NK-92 treated with Interleukin-12 subunit alpha and Interleukin-12 subunit beta, amount 100 ng/mL, for 24 hours (cell line): ENCODE measurements around the gene PAN3.

Experiments used
- DNase-seq: peaks from one replicate; lab custom pipeline; 2025; lab: John Stamatoyannopoulos, UW

Gene PAN3

GRCh38 chr13:28301839-28302238, 163.5 kb downstream of the PAN3 start:
- DNase-seq: no peak

DNA sequence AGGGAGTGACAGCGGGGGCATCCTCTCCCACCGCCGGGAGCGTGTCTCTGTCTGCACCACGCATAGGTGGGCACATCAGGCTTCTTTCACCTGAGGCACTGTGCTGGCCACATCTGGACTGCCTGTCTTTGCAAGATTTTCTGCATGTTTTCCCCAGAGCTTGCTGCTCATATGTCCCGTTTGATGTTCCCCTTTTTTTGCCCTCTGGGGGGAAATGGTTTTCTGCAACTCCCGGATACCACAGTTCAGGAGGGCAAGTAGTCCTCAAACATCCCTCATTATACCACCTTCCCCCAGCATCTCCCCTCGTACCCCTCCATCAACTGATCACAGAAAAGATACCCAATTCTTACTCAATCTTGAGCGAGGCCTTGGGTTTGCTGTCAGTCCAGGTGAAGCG, 168.0 kb downstream of the PAN3 start:
- no peak for DNase-seq

- no peak for DNase-seq
These were observed 175.2 kb downstream of the PAN3 start for GRCh38 chr13:28313579-28313978.

DNA sequence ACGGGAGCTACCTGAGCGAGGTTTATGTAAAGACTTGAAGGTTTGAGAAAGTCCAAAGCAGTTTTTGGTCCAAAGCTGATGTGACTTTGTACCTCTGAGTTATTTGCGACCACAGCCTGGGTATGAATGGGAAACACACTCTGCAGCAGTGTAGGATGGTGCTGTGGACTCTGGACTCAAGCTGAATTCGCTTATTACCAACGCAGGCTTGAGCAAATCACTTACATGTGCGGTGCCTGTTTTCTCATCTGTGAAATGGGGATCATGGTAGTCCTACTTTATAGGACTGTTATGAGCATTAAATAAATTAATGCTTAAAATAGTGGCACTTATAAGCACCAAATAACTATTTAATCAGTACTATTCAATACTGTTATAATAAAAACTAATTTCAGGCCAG, 176.5 kb downstream of the PAN3 start:
- DNase-seq: no peak

- no peak for DNase-seq
These were observed 177.8 kb downstream of the PAN3 start for GRCh38 chr13:28316129-28316528.

DNA sequence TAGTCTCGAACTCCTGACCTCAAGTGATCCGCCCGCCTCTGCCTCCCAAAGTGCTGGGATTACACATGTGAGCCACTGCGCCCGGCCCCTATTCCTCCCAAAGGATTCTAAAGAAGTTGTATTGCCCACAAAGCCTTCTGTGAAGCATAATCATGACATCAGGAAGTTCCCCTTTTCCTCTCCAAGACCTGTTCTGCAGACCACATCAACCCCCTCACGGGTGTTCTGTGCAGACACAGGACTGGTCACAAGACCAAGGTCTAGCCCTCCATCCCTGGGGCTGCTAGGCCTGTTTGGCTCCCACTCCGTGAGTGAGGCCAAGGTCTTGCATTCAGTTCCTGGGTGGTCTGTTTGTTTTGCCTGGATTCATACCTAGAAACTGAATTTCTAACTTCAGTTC, 178.5 kb downstream of the PAN3 start:
- DNase-seq: no peak

GRCh38 chr13:28318496-28318895, 180.2 kb downstream of the PAN3 start:
- no peak for DNase-seq

GRCh38 chr13:28319528-28319927, 181.2 kb downstream of the PAN3 start:
- no peak for DNase-seq

DNA sequence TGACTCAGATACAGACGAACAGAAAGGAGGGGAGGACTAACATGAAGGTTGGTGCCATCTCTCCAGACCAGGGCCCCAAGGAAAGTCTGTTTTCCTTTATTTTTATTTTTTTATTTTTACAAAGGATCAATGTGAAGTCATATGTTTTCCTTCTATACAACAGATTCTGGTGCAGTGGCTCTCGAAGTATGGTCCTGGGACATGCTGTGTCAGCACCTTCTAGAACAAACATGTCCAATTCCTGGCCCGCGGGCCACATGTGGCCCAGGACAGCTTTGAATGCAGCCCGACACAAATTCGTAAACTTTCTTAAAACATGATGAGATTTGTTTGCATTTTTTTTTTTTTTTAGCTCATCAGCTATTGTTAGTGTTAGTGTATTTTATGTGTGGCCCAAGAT, 181.9 kb downstream of the PAN3 start:
- no peak for DNase-seq

DNA sequence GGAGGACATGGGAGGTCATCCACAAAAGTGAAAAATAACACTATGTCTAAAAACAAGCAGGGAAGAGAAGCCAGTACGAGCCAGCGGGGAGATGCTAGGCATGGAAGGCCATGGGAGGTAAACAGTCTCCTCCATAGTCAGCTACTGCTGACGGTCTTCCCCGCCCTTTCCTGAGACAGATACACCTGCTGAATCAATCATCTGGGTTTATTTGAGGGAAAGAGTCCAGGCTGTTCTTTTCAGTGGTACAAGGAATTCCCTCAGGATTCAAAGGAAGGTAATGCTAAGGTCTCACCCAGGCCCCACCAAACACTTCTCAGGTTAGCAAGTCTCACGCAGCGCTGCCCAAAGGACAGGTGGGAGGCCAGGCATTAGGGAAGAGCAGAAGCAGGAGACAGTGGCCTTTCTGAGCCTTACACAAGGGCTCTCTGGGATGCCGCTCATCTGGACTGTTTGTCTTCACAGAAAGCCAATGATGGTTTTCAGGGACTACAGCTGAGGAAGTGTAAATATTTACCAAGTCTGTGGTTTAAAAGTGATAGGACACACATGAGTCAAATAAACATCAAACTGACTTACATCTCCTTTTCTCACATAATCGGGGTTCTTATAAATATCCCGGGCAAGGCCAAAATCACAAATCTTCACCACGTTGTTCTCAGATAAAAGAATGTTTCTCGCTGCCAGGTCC, 182.7 kb downstream of the PAN3 start:
- no peak for DNase-seq

DNA sequence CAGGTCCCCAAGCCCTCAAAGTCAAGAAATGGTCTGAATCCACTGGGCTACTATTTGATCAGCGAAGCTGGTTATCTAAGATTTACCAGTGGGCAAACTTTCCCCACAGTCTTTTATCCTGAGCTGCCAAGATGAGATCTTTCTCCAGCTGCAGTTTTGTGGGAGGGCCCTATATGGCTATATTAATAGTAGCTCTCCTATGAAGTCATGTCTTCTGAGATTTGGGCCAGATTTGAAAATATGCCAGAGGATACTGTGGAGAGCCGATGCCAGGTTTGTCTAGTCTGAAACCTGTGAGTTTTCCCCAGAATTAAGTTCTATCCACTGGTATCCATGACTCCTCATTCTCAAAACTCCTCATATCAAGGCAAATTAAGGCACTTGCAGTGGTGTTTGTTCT, 183.4 kb downstream of the PAN3 start:
- no peak for DNase-seq

GRCh38 chr13:28322256-28322905, 184.0 kb downstream of the PAN3 start:
- DNase-seq: no peak

DNA sequence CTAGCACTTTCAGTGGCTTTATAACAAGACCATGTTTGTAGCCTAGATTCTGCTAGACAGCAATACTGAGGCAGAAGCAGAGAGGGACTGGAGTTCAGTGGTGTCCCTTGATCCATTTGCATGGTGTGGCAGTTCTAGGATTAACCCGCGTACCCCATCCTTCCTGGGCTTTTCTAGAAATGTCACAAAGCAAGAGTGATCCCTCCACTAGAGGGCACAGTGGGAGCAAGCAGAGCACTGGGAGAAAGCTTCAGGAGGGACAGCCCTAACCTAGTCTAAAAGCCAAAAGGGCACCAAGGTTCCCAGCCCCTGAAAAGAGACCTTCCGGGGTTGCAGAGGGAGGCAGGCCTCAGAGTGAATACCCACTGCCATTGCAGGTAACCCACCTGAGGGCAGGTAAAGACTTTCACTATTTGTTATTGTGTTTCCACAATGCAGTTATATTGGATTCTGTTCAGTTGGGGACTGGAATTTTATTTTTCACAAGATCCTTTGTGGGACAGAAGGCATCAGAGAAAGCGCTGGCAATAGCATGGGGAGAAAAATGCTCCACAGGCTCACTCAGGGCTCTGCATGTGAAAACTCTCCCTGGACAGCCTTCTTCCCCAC, 185.9 kb downstream of the PAN3 start:
- DNase-seq: peak; percentile 9

- DNase-seq: no peak
These were observed 186.7 kb downstream of the PAN3 start for GRCh38 chr13:28325022-28325421.

- DNase-seq: no peak
These were observed 187.7 kb downstream of the PAN3 start for GRCh38 chr13:28326056-28326455.

- no peak for DNase-seq
These were observed 189.3 kb downstream of the PAN3 start for GRCh38 chr13:28327373-28328270.

- no peak for DNase-seq
These were observed 189.9 kb downstream of the PAN3 start for GRCh38 chr13:28328271-28328607.

- no peak for DNase-seq
These were observed 191.2 kb downstream of the PAN3 start for GRCh38 chr13:28329395-28330158.

DNA sequence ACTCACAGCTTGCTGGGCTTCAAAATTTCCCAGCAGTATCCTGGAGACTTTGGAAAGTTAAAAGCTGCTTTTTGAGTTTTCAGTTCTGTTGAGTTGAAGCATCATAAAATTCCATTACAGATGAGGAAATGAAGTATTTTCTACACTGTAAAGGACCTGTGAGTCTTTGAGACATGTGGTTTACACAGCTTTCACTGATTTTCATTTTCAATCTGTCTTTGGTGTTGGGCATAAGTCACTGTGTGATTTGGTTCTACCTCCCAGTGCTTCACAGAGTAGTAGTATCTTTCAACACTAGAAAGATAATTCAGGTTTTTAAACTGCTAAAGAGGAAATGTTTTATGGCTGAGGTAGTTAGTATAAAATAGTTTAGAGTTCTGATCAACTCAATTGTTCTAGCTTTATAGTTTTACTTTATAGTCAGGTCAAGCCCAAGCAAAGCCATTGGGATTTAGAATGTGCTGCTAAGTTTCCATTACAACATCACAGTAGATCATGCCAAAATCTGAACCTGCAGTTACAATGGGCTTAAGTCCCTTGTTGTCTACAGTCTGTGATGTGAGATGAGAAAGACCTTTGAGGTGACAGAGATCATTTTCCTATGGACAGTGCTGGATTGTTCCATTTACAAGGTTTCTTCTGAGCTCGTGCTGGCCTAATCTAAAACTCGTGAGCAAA, 195.0 kb downstream of the PAN3 start:
- DNase-seq: no peak

GRCh38 chr13:28336193-28336657, 197.9 kb downstream of the PAN3 start:
- no peak for DNase-seq
